Peyer's patch (tissue), 4 donors: ENCODE measurements around the gene ELP6. TPM values are rescaled to one million over a fixed set of nuclear protein-coding genes. Genes with fewer than 3 reads are reported as not detected.

ENCODE experiments used
- DNase-seq, 3 donors: peaks; one replicate each; pipeline ENCODE4 v3.0.0-alpha.2; 2017 to 2019
- H3K27ac ChIP-seq, 4 donors: fragments of 200-600 bp; sonication (generic); one replicate each; pipeline ENCODE4 v1.5.1; 2016 to 2019
- H3K27me3 ChIP-seq, 2 donors: fragments of 200-600 bp; sonication (generic); one replicate each; pipeline ENCODE4 v1.5.1; 2019
- H3K36me3 ChIP-seq, 3 donors: fragments of 200-600 bp; sonication (generic); one replicate each; pipeline ENCODE4 v1.5.1; 2016 to 2019
- H3K4me1 ChIP-seq, 4 donors: fragments of 200-600 bp; sonication (generic); one replicate each; pipeline ENCODE4 v1.5.1; 2016 to 2019
- H3K4me3 ChIP-seq, 4 donors: fragments of 200-600 bp; sonication (generic); 1 replicate in 3 of 4; 2 replicates in 1 of 4; pipeline ENCODE4 v1.5.1; 2016 to 2019; ENCODE audit warnings: mild to moderate bottlenecking in 1 of 4
- H3K9me3 ChIP-seq, 4 donors: fragments of 200-600 bp; sonication (generic); one replicate each; pipeline ENCODE4 v1.5.1; 2016 to 2019; ENCODE audit warnings: mild to moderate bottlenecking in 1 of 4
- POLR2A ChIP-seq, 2 donors: fragments of 450-650 bp; IDR thresholded peaks; one replicate each; pipeline ENCODE4 v1.5.1; 2017; ENCODE audit warnings: antibody characterized with exemption in 2 of 2, mild to moderate bottlenecking in 2 of 2, moderate library complexity in 2 of 2
- total RNA-seq, 4 donors: library from RNA; depleted of rRNA; stranded (reverse); fragments of >200 nt; gene quantifications; one replicate each; pipeline ENCODE4 v1.1.0, GENCODE V29; 2016
- TF ChIP-seq, protein P1 (sequence below), 6 experiments: fragments of 450-650 bp in 4 of 6; fragments of 200-600 bp in 2 of 6; sonication (generic) in 1 of 6; IDR thresholded peaks; one replicate each; pipeline ENCODE4 v1.5.1; 2017 to 2019; ENCODE audit warnings: antibody characterized with exemption in 6 of 6, mild to moderate bottlenecking in 3 of 6, moderate library complexity in 1 of 6

Gene ELP6
- total RNA-seq, 4 donors from 2014 or later, result 8.3 to 25.9 (median 13.4) TPM

DNA sequence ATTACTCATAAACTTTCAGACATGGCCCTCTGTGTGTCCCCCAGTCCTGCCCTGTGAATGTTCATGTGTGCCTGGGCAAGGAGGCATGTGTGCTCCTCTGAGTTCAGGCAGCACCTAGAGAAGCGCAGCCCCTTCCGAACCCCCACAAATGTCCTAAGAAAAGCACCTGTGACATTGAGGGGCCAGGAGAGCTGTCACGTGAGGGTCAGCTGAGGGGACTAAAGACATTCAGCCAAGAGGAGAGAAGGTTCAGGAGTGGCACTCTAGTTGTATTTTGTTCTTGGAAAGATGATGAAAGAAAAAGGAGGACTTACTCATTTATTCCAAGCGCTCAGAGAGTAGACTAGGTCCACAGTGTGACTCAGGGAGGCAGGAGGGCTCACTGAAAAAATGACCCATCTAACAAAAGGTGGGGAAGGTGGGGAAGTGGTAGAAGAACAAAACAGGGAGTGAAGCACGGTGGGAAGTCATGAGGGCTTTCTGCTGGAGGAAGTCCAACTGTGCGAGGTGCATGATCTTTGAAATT is 28.1 kb upstream of the ELP6 start:
- no peak for TF ChIP-seq POLR2A (IDR thresholded peaks at IDR 0.05)
- TF ChIP-seq, protein P1, sequence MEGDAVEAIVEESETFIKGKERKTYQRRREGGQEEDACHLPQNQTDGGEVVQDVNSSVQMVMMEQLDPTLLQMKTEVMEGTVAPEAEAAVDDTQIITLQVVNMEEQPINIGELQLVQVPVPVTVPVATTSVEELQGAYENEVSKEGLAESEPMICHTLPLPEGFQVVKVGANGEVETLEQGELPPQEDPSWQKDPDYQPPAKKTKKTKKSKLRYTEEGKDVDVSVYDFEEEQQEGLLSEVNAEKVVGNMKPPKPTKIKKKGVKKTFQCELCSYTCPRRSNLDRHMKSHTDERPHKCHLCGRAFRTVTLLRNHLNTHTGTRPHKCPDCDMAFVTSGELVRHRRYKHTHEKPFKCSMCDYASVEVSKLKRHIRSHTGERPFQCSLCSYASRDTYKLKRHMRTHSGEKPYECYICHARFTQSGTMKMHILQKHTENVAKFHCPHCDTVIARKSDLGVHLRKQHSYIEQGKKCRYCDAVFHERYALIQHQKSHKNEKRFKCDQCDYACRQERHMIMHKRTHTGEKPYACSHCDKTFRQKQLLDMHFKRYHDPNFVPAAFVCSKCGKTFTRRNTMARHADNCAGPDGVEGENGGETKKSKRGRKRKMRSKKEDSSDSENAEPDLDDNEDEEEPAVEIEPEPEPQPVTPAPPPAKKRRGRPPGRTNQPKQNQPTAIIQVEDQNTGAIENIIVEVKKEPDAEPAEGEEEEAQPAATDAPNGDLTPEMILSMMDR (IDR thresholded peaks at IDR 0.05), result no peak
- no peaks in the 10 kb centered on the region for H3K27me3 ChIP-seq
- no peak overlapping the region for H3K27ac ChIP-seq
- no peaks in the 10 kb centered on the region for H3K36me3 ChIP-seq
- no peaks in the 10 kb centered on the region for H3K9me3 ChIP-seq
- no peaks in the 10 kb centered on the region for H3K4me1 ChIP-seq
- no peak overlapping the region for H3K4me3 ChIP-seq
- DNase-seq, result no peak

DNA sequence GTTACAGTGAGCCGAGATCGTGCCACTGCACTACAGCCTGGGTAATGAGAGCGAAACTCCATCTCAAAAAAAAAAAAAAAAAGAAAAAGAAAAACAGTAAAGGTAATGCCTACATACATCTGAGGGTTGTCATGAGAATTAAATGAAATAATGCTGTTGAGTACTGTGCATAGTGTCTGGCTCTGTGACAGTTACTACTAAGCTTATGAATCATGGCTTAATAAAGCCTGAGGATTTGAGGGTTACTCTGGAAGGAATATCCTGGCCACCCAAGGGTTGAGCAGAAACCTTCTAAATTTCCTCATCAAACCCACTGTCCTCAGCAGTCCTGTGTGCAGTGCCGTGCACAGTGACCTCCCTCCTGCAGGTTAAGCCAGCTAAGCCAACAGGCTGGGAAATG is 26.8 kb upstream of the ELP6 start:
- no peak for TF ChIP-seq POLR2A (IDR thresholded peaks at IDR 0.05)
- TF ChIP-seq, protein P1 (IDR thresholded peaks at IDR 0.05), result no peak
- H3K36me3 ChIP-seq, result no peaks in the 10 kb centered on the region
- H3K4me1 ChIP-seq, result no peaks in the 10 kb centered on the region
- no peak for DNase-seq
- no peak overlapping the region for H3K4me3 ChIP-seq
- H3K9me3 ChIP-seq, result no peaks in the 10 kb centered on the region
- no peak overlapping the region for H3K27ac ChIP-seq
- no peaks in the 10 kb centered on the region for H3K27me3 ChIP-seq

DNA sequence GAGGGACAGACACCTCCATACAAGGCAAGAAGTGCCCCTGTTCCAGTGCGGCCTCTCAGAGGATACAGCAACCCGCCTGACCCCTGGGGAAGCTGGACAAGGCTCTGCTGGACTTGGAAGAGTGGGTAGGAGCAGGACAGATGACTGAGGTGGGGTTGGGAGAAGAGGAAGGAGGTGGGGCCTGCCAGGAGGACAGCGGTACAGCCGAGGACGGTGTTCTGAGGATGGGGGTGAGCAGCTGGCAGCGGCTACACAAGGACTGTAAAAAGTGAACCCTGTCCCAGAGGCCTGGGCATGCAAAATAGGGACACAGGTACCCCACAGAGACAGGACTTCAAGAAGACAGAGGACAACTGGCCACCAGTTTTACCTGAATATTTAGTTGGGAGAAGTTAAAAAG is 23.5 kb upstream of the ELP6 start:
- Histone ChIP-seq H3K4me3 (no peak overlapping the region), H3K36me3 (no peaks in the 10 kb centered on the region), H3K4me1 (no peaks in the 10 kb centered on the region), H3K9me3 (no peaks in the 10 kb centered on the region), H3K27me3 (no peaks in the 10 kb centered on the region), H3K27ac (no peak overlapping the region)
- DNase-seq, result no peak
- TF ChIP-seq, protein P1 (IDR thresholded peaks at IDR 0.05), result no peak
- TF ChIP-seq POLR2A (IDR thresholded peaks at IDR 0.05), result no peak

DNA sequence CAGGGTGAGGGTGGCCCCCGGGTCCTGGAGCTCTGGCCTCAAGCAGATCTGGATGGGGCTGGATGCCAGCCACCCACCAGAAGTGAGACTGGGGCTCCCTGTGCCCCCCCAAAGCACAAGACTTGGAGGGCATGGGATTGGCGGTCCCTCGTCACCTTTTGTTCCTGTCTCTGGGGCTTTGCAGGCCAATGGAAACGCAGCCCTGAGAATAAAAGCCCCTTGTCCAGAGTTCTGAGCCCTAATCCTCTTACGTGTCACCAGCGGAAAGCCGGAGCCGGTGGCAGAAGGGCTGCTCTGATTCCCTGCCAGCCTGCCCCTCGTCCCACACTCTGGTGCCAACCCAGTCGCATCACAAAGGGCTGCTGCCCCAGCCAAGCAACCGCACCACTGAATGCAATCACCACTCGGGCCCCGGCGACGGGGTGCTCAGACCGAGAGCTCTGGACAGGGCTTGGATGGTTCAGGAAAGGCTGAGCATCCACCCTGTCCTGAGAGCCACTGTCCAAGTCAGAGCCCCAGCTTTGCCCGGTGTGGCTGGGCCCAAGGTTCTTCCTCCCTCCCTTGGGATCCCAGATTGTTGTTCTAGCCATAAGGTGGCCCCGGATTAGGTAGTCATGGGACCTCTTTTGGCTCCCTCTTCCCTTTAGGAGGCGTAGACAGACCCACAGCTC is 22.8 kb upstream of the ELP6 start:
- no peak for TF ChIP-seq POLR2A (IDR thresholded peaks at IDR 0.05)
- TF ChIP-seq, protein P1 (IDR thresholded peaks at IDR 0.05), result no peak

DNA sequence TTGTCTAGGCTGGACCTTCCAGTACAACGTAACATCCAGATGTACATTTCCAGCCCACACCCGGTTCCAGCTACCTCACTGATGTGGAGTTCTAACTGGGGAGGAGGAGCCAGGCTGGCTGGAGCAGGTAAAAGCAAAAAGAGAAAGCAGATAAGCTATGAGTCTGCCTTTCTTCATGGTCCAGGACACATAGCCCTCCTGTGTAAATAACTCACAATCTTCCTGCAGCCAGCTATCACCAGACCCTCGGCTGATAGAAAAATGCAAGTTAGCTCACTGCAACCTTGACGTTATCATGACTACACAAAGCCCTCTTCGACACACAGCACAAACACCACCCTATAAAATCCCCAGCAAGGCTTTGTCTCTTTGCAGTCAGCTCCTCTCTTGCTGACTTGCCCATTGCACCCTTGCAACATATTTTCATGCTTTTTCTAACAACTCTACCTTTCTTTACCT is 20.5 kb upstream of the ELP6 start:
- DNase-seq, result no peak
- TF ChIP-seq, protein P1 (IDR thresholded peaks at IDR 0.05), result no peak

More for the DNA sequence above, 22.8 kb upstream of the ELP6 start:
- no peak for DNase-seq
- Histone ChIP-seq H3K4me1 (no peaks in the 10 kb centered on the region), H3K36me3 (no peaks in the 10 kb centered on the region), H3K27ac (no peak overlapping the region), H3K27me3 (no peaks in the 10 kb centered on the region), H3K9me3 (no peaks in the 10 kb centered on the region), H3K4me3 (no peak overlapping the region)

More for the DNA sequence above, 20.5 kb upstream of the ELP6 start:
- Histone ChIP-seq H3K4me3 (no peak overlapping the region), H3K36me3 (no peaks in the 10 kb centered on the region), H3K27ac (no peak overlapping the region), H3K4me1 (no peaks in the 10 kb centered on the region), H3K27me3 (no peaks in the 10 kb centered on the region), H3K9me3 (no peaks in the 10 kb centered on the region)
